Endothelial cell of umbilical vein (primary cell): Measurements from ENCODE around the gene TEAD4. TPM values are rescaled to one million over a fixed set of nuclear protein-coding genes. Genes with fewer than 3 reads are reported as not detected.

Experiments
- BruUV-seq: library from RNA; stranded (reverse); fragments of 400-500 nt; replicated peaks from 2 replicates; lab custom pipeline; 2021; lab: Mats Ljungman, UMichigan
- CTCF ChIA-PET: fragments of 300-600, 350-600 bp; sonication (Branson Sonifier 250); formaldehyde crosslinking; loops from one replicate; lab custom pipeline; 2021; ENCODE audit warnings: antibody characterized with exemption, inconsistent platforms; lab: Charles Lee
- POLR2A ChIA-PET: fragments of 300-600, 350-600 bp; sonication (Branson Sonifier 250); formaldehyde crosslinking; loops from one replicate; lab custom pipeline; 2021; ENCODE audit warnings: antibody characterized with exemption, inconsistent platforms; lab: Charles Lee
- DNase-seq: peaks from one replicate; pipeline ENCODE4 v3.0.0-alpha.2; 2011; ENCODE audit warnings: low read depth, low spot score
- FAIRE-seq: peaks from 2 replicates; lab custom pipeline; 2011; peaks lifted over from hg19 to GRCh38; lab: Jason Lieb, UNC
- H2AFZ ChIP-seq: 2 replicates; pipeline ENCODE4 v1.6.0; 2012; ENCODE audit warnings: low read depth, low read length, control low read depth, inconsistent platforms
- H3K27ac ChIP-seq: 2 replicates; pipeline ENCODE4 v1.5.1; 2011; ENCODE audit warnings: low read depth, mild to moderate bottlenecking, control low read depth, low read length, moderate library complexity; ENCODE audit not compliant: insufficient read depth
- H3K27me3 ChIP-seq, 2 experiments: 2 replicates each; pipeline versions ENCODE4 v1.6.0 to v1.6.1; 2011; ENCODE audit warnings: low read length in 2 of 2, mixed read lengths in 1 of 2; ENCODE audit not compliant: control insufficient read depth in 2 of 2, insufficient read depth in 2 of 2
- H3K36me3 ChIP-seq, 2 experiments: 2 replicates in 1 of 2; 3 replicates in 1 of 2; pipeline ENCODE4 v1.5.1; 2011; ENCODE audit warnings: low read length in 2 of 2, mild to moderate bottlenecking in 1 of 2, moderate library complexity in 1 of 2; ENCODE audit not compliant: control insufficient read depth in 2 of 2, insufficient read depth in 2 of 2; ENCODE audit errors: extremely low read depth in 1 of 2
- H3K4me1 ChIP-seq: 3 replicates; pipeline ENCODE4 v1.5.1; 2011; ENCODE audit warnings: mild to moderate bottlenecking, low read length; ENCODE audit not compliant: control insufficient read depth, insufficient read depth; ENCODE audit errors: extremely low read depth
- H3K4me2 ChIP-seq: 2 replicates; pipeline ENCODE4 v1.6.1; 2011; ENCODE audit warnings: low read length, control low read depth, mixed read lengths; ENCODE audit not compliant: insufficient read depth
- H3K4me3 ChIP-seq, 3 experiments: fragments of 200-600 bp in 1 of 3; sonication (generic), shearing (Covaris generic) in 1 of 3; replicated peaks in 1 of 3; 2 replicates each; pipeline ENCODE4 v1.5.1; 2011 to 2016; ENCODE audit warnings: control low read depth in 3 of 3, low read length in 3 of 3, mild to moderate bottlenecking in 2 of 3, inconsistent platforms in 1 of 3, low read depth in 1 of 3, moderate library complexity in 1 of 3; ENCODE audit not compliant: insufficient read depth in 1 of 3
- H3K79me2 ChIP-seq: 2 replicates; pipeline ENCODE4 v1.6.0; 2012; ENCODE audit warnings: low read length, inconsistent platforms; ENCODE audit not compliant: control insufficient read depth, insufficient read depth
- H3K9ac ChIP-seq: replicated peaks from 2 replicates; pipeline ENCODE3; 2011; ENCODE audit warnings: low read length, control low read depth; ENCODE audit not compliant: insufficient read depth; ENCODE audit errors: extremely low read depth
- H3K9me1 ChIP-seq: replicated peaks from 3 replicates; pipeline ENCODE4 v1.6.0; 2011; ENCODE audit warnings: mild to moderate bottlenecking, low read length; ENCODE audit not compliant: control insufficient read depth, insufficient read depth; ENCODE audit errors: extremely low read depth
- H3K9me3 ChIP-seq: replicated peaks from 2 replicates; pipeline ENCODE4 v1.5.1; 2012; ENCODE audit warnings: low read length, inconsistent platforms; ENCODE audit not compliant: control insufficient read depth, insufficient read depth
- H4K20me1 ChIP-seq: replicated peaks from 2 replicates; pipeline ENCODE3; 2011; ENCODE audit warnings: mild to moderate bottlenecking, low read length; ENCODE audit not compliant: control insufficient read depth, insufficient read depth; ENCODE audit errors: extremely low read depth
- CTCF ChIP-seq, 2 donors: IDR thresholded peaks; 1 replicate in 1 of 2; 2 replicates in 1 of 2; pipeline ENCODE4 v1.5.1; 2011; ENCODE audit warnings: low read length in 2 of 2, mild to moderate bottlenecking in 2 of 2, moderate library complexity in 2 of 2, control low read depth in 1 of 2, inconsistent platforms in 1 of 2, low read depth in 1 of 2; ENCODE audit not compliant: insufficient read depth in 1 of 2; ENCODE audit errors: extremely low read depth in 1 of 2
- EZH2 ChIP-seq: IDR thresholded peaks from 2 replicates; pipeline ENCODE4 v1.6.1; 2012; ENCODE audit warnings: borderline replicate concordance, low read depth, mild to moderate bottlenecking, moderate library complexity, low read length, inconsistent platforms; ENCODE audit not compliant: severe bottlenecking
- FOS ChIP-seq: IDR thresholded peaks from 2 replicates; pipeline ENCODE4 v1.6.1; 2011; ENCODE audit warnings: mild to moderate bottlenecking, low read length, moderate library complexity, borderline replicate concordance; ENCODE audit not compliant: insufficient read depth
- GATA2 ChIP-seq: IDR thresholded peaks from 2 replicates; pipeline ENCODE4 v1.7.0; 2011; ENCODE audit warnings: low read depth, mild to moderate bottlenecking, moderate library complexity, mixed read lengths, low read length; ENCODE audit not compliant: insufficient read length, insufficient read depth
- JUN ChIP-seq: IDR thresholded peaks from 2 replicates; pipeline ENCODE4 v1.6.1; 2011; ENCODE audit warnings: borderline replicate concordance, low read depth; ENCODE audit not compliant: insufficient read length, insufficient read depth
- MAX ChIP-seq: IDR thresholded peaks from 2 replicates; pipeline ENCODE4 v1.6.1; 2011; ENCODE audit not compliant: insufficient read depth, insufficient read length
- MYC ChIP-seq: IDR thresholded peaks from one replicate; pipeline ENCODE4 v1.6.1; 2011; ENCODE audit warnings: mild to moderate bottlenecking, low read depth, low read length
- POLR2A ChIP-seq: IDR thresholded peaks from 2 replicates; pipeline ENCODE4 v1.6.1; 2012; ENCODE audit warnings: low read depth, mild to moderate bottlenecking, control low read depth, low read length
- POLR2AphosphoS5 ChIP-seq: IDR thresholded peaks from 2 replicates; pipeline ENCODE4 v1.6.1; 2012; ENCODE audit warnings: low read depth, mild to moderate bottlenecking, control low read depth, low read length, moderate library complexity; ENCODE audit not compliant: insufficient read depth
- dilution Hi-C: fragments of 300-500 bp; cut with MboI; formaldehyde crosslinking; loops from one replicate; pipeline ENCODE4 v1.15.0; 2019; ENCODE audit warnings: low sequenced_read_pairs; ENCODE audit not compliant: extremely low pct_ligation_motif_present
- intact Hi-C: fragments of 100-400 bp; cut with micrococcal nuclease; formaldehyde crosslinking; loops from one replicate; pipeline ENCODE4 v1.10.0; 2022
- polyA plus RNA-seq, 4 experiments: library from polyadenylated mRNA; depleted of rRNA in 3 of 4; stranded (reverse) in 3 of 4; unstranded in 1 of 4; fragments of >200 nt; gene quantifications; 2 replicates each; pipeline versions ENCODE4 v1.2.1 to v1.2.3, GENCODE V29; 2011 to 2012; ENCODE audit warnings: missing spikeins in 1 of 4
- total RNA-seq: library from RNA; stranded (reverse); gene quantifications from 2 replicates; pipeline ENCODE4 v1.2.3, GENCODE V29; 2021

The TEAD4 gene
- total and polyA plus RNA-seq, 2 donors (not counting 3 experiments of a cell fraction or from before 2014, with no cell fraction given), result 34.4 to 46.0 TPM

GRCh38 chr12:2955888-2956287 lies 3.3 kb upstream of the TEAD4 start:
- peaks cover 11% of the 10 kb centered on the region for H3K79me2 ChIP-seq
- POLR2A ChIA-PET, result interaction anchor here (0.6 kb wide), 1 partner anchor 63 kb away, joined by 5 read pairs; no protein-coding TSS in a partner anchor

More at GRCh38 chr12:2955888-2956287, 3.3 kb upstream of the TEAD4 start:
- Histone ChIP-seq H3K9ac (no peak overlapping the region), H3K4me1 (peaks cover 19% of the 10 kb centered on the region), H3K27me3 (no peaks in the 10 kb centered on the region), H3K9me3 (no peaks in the 10 kb centered on the region), H4K20me1 (no peaks in the 10 kb centered on the region), H3K4me2 (no peak overlapping the region), H3K27ac (no peak overlapping the region), H3K36me3 (no peaks in the 10 kb centered on the region), H3K9me1 (no peaks in the 10 kb centered on the region), H2AFZ (no peak overlapping the region), H3K4me3 (no peak overlapping the region)
- dilution Hi-C loops, result no loop called here
- no peak for DNase-seq
- no peak for FAIRE-seq
- TF ChIP-seq POLR2AphosphoS5, result no peak
- no peak for TF ChIP-seq MYC
- no peak for TF ChIP-seq FOS
- TF ChIP-seq GATA2, result no peak
- no peak for TF ChIP-seq POLR2A
- TF ChIP-seq MAX, result no peak
- TF ChIP-seq JUN, result no peak
- TF ChIP-seq CTCF (IDR thresholded peaks at IDR 0.05; ENCODE audit: extremely low read depth in 1 of 2, insufficient read depth in 1 of 2, low read depth in 1 of 2, low read length in 2 of 2), result no peak
- TF ChIP-seq EZH2, result no peak
- intact Hi-C loops, result loop anchor here (5.0 kb wide), 1 partner anchor 109 kb away; no protein-coding TSS in a partner anchor
- CTCF ChIA-PET, result interaction anchor here (0.5 to 1.4 kb wide), 3 partner anchors 12 to 104 kb away, joined by 3 to 4 read pairs (median 3); no protein-coding TSS in a partner anchor
- no TSS peak for BruUV-seq
